IPS-11a (cell line): ENCODE measurements around the gene REST.
A peak's percentile ranks its signal among the peaks of the same experiment; 100 is the strongest.

ENCODE experiments used
- H3K4me3 ChIP-seq: one replicate; pipeline ENCODE4 v1.5.1; 2013; ENCODE audit warnings: low read depth, low read length, control low read depth

REST gene

GRCh38 chr4:56973336-56973735 lies 65.6 kb downstream of the REST start:
- no peak overlapping the region for H3K4me3 ChIP-seq

- peak overlapping the region; percentile 89 for H3K4me3 ChIP-seq
Observed at GRCh38 chr4:56976283-56976836, 68.7 kb downstream of the REST start.

- peak overlapping the region; percentile 89 for H3K4me3 ChIP-seq
Observed at GRCh38 chr4:56976837-56977320, 69.2 kb downstream of the REST start.

- H3K4me3 ChIP-seq: peak within 1 kb of the TSS; percentile 99
Observed at GRCh38 chr4:56977321-56978012, 69.8 kb downstream of the REST start, which contains the start of gene NOA1. TSS of gene NOA1 (minus strand) at chr4:56977606. CDS start at chr4:56977585, 21 bp downstream.

GRCh38 chr4:56978750-56979303 lies 71.1 kb downstream of the REST start, which contains the start of gene POLR2B:
TSS of gene POLR2B (plus strand) at chr4:56978896. CDS start at chr4:56978986, 90 bp downstream.
- peak within 1 kb of the TSS; percentile 99 for H3K4me3 ChIP-seq

GRCh38 chr4:56979421-56980072 lies 71.8 kb downstream of the REST start:
- H3K4me3 ChIP-seq: peak overlapping the region; percentile 99

GRCh38 chr4:56981795-56982201 lies 74.1 kb downstream of the REST start:
- H3K4me3 ChIP-seq: no peak overlapping the region

- H3K4me3 ChIP-seq: no peak overlapping the region
Observed at GRCh38 chr4:56986192-56986591, 78.5 kb downstream of the REST start.

- no peak overlapping the region for H3K4me3 ChIP-seq
Observed at GRCh38 chr4:56986952-56987351, 79.3 kb downstream of the REST start.

GRCh38 chr4:56990109-56990905 lies 82.6 kb downstream of the REST start:
- H3K4me3 ChIP-seq: no peak overlapping the region

- H3K4me3 ChIP-seq: no peak overlapping the region
Observed at GRCh38 chr4:56995525-56995924, 87.8 kb downstream of the REST start.

GRCh38 chr4:56999751-57000150 lies 92.1 kb downstream of the REST start:
- H3K4me3 ChIP-seq: no peak overlapping the region

- no peak overlapping the region for H3K4me3 ChIP-seq
Observed at GRCh38 chr4:57013543-57014120, 105.9 kb downstream of the REST start.
